ENCODE results near the gene RRP8.

GRCh38 chr11:6650104-6650503 lies 46.7 kb upstream of the RRP8 start:
- TF ChIP-seq POLR2A (IDR thresholded peaks at IDR 0.05) = no peak
- no peak for TF ChIP-seq CTCF (IDR thresholded peaks at IDR 0.05)
